ENCODE data around the gene FBXO11. TPM values are rescaled to one million over a fixed set of nuclear protein-coding genes. Genes with fewer than 3 reads are reported as not detected.

The FBXO11 gene
- total RNA-seq, 3 donors from 2014 or later (not counting 1 experiment from before 2014, with no cell fraction given): 104 to 110 (median 105) TPM

- Histone ChIP-seq H3K36me3 (ENCODE audit: control insufficient read depth, insufficient read depth, low read length) (peaks cover 15% of the 10 kb centered on the region), H3K27ac (ENCODE audit: low read length) (no peak overlapping the region), H3K27me3 (ENCODE audit: control insufficient read depth, insufficient read depth, low read length) (no peaks in the 10 kb centered on the region), H3K4me1 (ENCODE audit: control insufficient read depth, insufficient read depth, low read length) (no peaks in the 10 kb centered on the region), H3K4me3 (ENCODE audit: low read length) (no peak overlapping the region), H3K9me3 (ENCODE audit: control insufficient read depth, insufficient read depth, low read length) (no peaks in the 10 kb centered on the region)
- Mint-ChIP-seq H3K4me3 (no peak overlapping the region), H3K4me1 (peaks cover 37 to 43% of the 10 kb centered on the region in 2 donors), H3K27me3 (ENCODE audit: low read depth in 2 of 2) (no peaks in the 10 kb centered on the region), H3K27ac (peak overlapping the region; percentile 30 to 70), H3K36me3 (peaks cover 5% of the 10 kb centered on the region), H3K9me3 (no peaks in the 10 kb centered on the region)
- intact Hi-C loops (cut with micrococcal nuclease): no loop called here
- 93% methylated on average over 3 of the region's 3 CpGs for WGBS (ENCODE audit: insufficient coverage)
- no peak for ATAC-seq
- TF ChIP-seq CTCF (IDR thresholded peaks at IDR 0.05): no peak
- no peak for DNase-seq
Measured at GRCh38 chr2:47842846-47843245, 63.5 kb downstream of the FBXO11 start.

- Histone ChIP-seq H3K36me3 (ENCODE audit: control insufficient read depth, insufficient read depth, low read length) (peaks cover 53% of the 10 kb centered on the region), H3K27me3 (ENCODE audit: control insufficient read depth, insufficient read depth, low read length) (no peaks in the 10 kb centered on the region), H3K4me1 (ENCODE audit: control insufficient read depth, insufficient read depth, low read length) (no peaks in the 10 kb centered on the region), H3K9me3 (ENCODE audit: control insufficient read depth, insufficient read depth, low read length) (no peaks in the 10 kb centered on the region), H3K27ac (ENCODE audit: low read length) (no peak overlapping the region), H3K4me3 (ENCODE audit: low read length) (no peak overlapping the region)
- intact Hi-C loops (cut with micrococcal nuclease): no loop called here
- peaks cover 14 to 20% of the 10 kb centered on the region in 2 donors for H3K4me1 Mint-ChIP-seq
- H3K27me3 Mint-ChIP-seq (ENCODE audit: low read depth in 2 of 2): no peaks in the 10 kb centered on the region
- no peaks in the 10 kb centered on the region for H3K9me3 Mint-ChIP-seq
- peaks cover 5% of the 10 kb centered on the region for H3K36me3 Mint-ChIP-seq
- no peak overlapping the region for H3K4me3 Mint-ChIP-seq
- peak overlapping the region; percentile 8 to 45 for H3K27ac Mint-ChIP-seq
- no peak for ATAC-seq
- TF ChIP-seq CTCF (IDR thresholded peaks at IDR 0.05): no peak
- no CpG with 5 or more reads among the region's 4 CpGs for WGBS (ENCODE audit: insufficient coverage)
- no peak for DNase-seq
Measured at GRCh38 chr2:47838686-47839085, 67.6 kb downstream of the FBXO11 start.

GRCh38 chr2:47838249-47838648 is 68.0 kb downstream of the FBXO11 start:
- DNase-seq: no peak
- Mint-ChIP-seq H3K9me3 (no peaks in the 10 kb centered on the region), H3K4me3 (no peak overlapping the region), H3K27me3 (ENCODE audit: low read depth in 2 of 2) (no peaks in the 10 kb centered on the region), H3K4me1 (peaks cover 10 to 16% of the 10 kb centered on the region in 2 donors), H3K27ac (peak overlapping the region; percentile 8 to 45), H3K36me3 (peaks cover 5% of the 10 kb centered on the region)
- Histone ChIP-seq H3K36me3 (ENCODE audit: control insufficient read depth, insufficient read depth, low read length) (peaks cover 56% of the 10 kb centered on the region), H3K27ac (ENCODE audit: low read length) (no peak overlapping the region), H3K4me1 (ENCODE audit: control insufficient read depth, insufficient read depth, low read length) (no peaks in the 10 kb centered on the region), H3K27me3 (ENCODE audit: control insufficient read depth, insufficient read depth, low read length) (no peaks in the 10 kb centered on the region), H3K9me3 (ENCODE audit: control insufficient read depth, insufficient read depth, low read length) (no peaks in the 10 kb centered on the region), H3K4me3 (ENCODE audit: low read length) (no peak overlapping the region)
- TF ChIP-seq CTCF (IDR thresholded peaks at IDR 0.05): no peak
- no peak for ATAC-seq
- intact Hi-C loops (cut with micrococcal nuclease): no loop called here
- no CpG with 5 or more reads among the region's 1 CpG for WGBS (ENCODE audit: insufficient coverage)

GRCh38 chr2:47833516-47833968 is 72.8 kb downstream of the FBXO11 start:
- H3K27me3 Mint-ChIP-seq (ENCODE audit: low read depth in 2 of 2): no peaks in the 10 kb centered on the region
- Histone ChIP-seq H3K27me3 (ENCODE audit: control insufficient read depth, insufficient read depth, low read length) (no peaks in the 10 kb centered on the region), H3K4me3 (ENCODE audit: low read length) (no peak overlapping the region), H3K9me3 (ENCODE audit: control insufficient read depth, insufficient read depth, low read length) (no peaks in the 10 kb centered on the region), H3K27ac (ENCODE audit: low read length) (no peak overlapping the region), H3K36me3 (ENCODE audit: control insufficient read depth, insufficient read depth, low read length) (peaks cover 87% of the 10 kb centered on the region), H3K4me1 (ENCODE audit: control insufficient read depth, insufficient read depth, low read length) (no peaks in the 10 kb centered on the region)
- WGBS (ENCODE audit: insufficient coverage): 78% methylated on average over 1 of the region's 2 CpGs
- H3K27ac Mint-ChIP-seq: no peak overlapping the region
- TF ChIP-seq CTCF (IDR thresholded peaks at IDR 0.05): no peak
- H3K36me3 Mint-ChIP-seq: peaks cover 11% of the 10 kb centered on the region
- no peaks in the 10 kb centered on the region for H3K9me3 Mint-ChIP-seq
- no peaks in the 10 kb centered on the region for H3K4me1 Mint-ChIP-seq
- ATAC-seq: no peak
- no peak for DNase-seq
- intact Hi-C loops (cut with micrococcal nuclease): no loop called here
- no peak overlapping the region for H3K4me3 Mint-ChIP-seq
